PC-3 (cell line): ENCODE measurements around the gene TMEM168. TPM values are rescaled to one million over a fixed set of nuclear protein-coding genes. Genes with fewer than 3 reads are reported as not detected.

Experiments used
- ATAC-seq: fragments of 200-7000 bp; cut with Tn5 transposase; 2 replicates; pipeline ENCODE4 v1.9.1; 2020; ENCODE audit warnings: mild to moderate bottlenecking, moderate library complexity
- BruUV-seq: library from RNA; stranded (reverse); fragments of 400-500 nt; replicated peaks from 2 replicates; lab custom pipeline; 2021; lab: Mats Ljungman, UMichigan
- CTCF ChIA-PET: fragments of 300-600 bp; sonication (Branson Sonifier 250); formaldehyde crosslinking; loops from one replicate; lab custom pipeline; 2022; ENCODE audit warnings: antibody characterized with exemption; lab: Charles Lee
- POLR2A ChIA-PET: fragments of 300-600 bp; sonication (Branson Sonifier 250); formaldehyde crosslinking; loops from one replicate; lab custom pipeline; 2022; ENCODE audit warnings: antibody characterized with exemption; ENCODE audit not compliant: unreplicated experiment; lab: Charles Lee
- DNase-seq: peaks from one replicate; pipeline ENCODE4 v3.0.0-alpha.2; 2015
- H2AFZ ChIP-seq: fragments of 300-600 bp; sonication (generic); 2 replicates; pipeline ENCODE4 v1.6.0; 2016; ENCODE audit warnings: antibody characterized with exemption, low read length
- H3F3A ChIP-seq: fragments of 300-600 bp; sonication (generic); one replicate; pipeline ENCODE4 v1.6.0; 2017; ENCODE audit warnings: antibody characterized with exemption, low read length, control low read depth, mild to moderate bottlenecking; ENCODE audit not compliant: unreplicated experiment
- H3K27ac ChIP-seq: fragments of 300-600 bp; sonication (generic); 2 replicates; pipeline ENCODE4 v1.5.1; 2016; ENCODE audit warnings: mild to moderate bottlenecking, low read length
- H3K27me3 ChIP-seq: fragments of 300-600 bp; sonication (generic); 2 replicates; pipeline ENCODE4 v1.6.1; 2016; ENCODE audit warnings: low read length, mixed read lengths
- H3K36me3 ChIP-seq: fragments of 300-600 bp; sonication (generic); 2 replicates; pipeline ENCODE4 v1.6.1; 2016; ENCODE audit warnings: low read depth, mixed run types, low read length, mixed read lengths
- H3K4me1 ChIP-seq: fragments of 300-600 bp; sonication (generic); 2 replicates; pipeline ENCODE4 v1.5.1; 2016; ENCODE audit warnings: low read length; ENCODE audit not compliant: insufficient read depth
- H3K4me2 ChIP-seq: fragments of 300-600 bp; sonication (generic); 2 replicates; pipeline ENCODE4 v1.6.0; 2016; ENCODE audit warnings: low read length
- H3K4me3 ChIP-seq: fragments of 300-600 bp; sonication (generic); 2 replicates; pipeline ENCODE4 v1.5.1; 2016; ENCODE audit warnings: mild to moderate bottlenecking, low read length, mixed read lengths
- H3K79me2 ChIP-seq: fragments of 300-600 bp; sonication (generic); 2 replicates; pipeline ENCODE4 v1.6.1; 2017; ENCODE audit warnings: low read length, mixed read lengths
- H3K9ac ChIP-seq: fragments of 300-600 bp; sonication (generic); 2 replicates; pipeline ENCODE4 v1.6.0; 2016; ENCODE audit warnings: mild to moderate bottlenecking, low read length
- H3K9me2 ChIP-seq: fragments of 300-600 bp; sonication (generic); replicated peaks from 2 replicates; pipeline ENCODE4 v1.6.1; 2016; ENCODE audit warnings: mixed run types, low read length, mixed read lengths
- H3K9me3 ChIP-seq: fragments of 300-600 bp; sonication (generic); 2 replicates; pipeline ENCODE4 v1.6.1; 2016; ENCODE audit warnings: low read length, mixed read lengths
- H4K20me1 ChIP-seq: fragments of 300-600 bp; sonication (generic); 2 replicates; pipeline ENCODE4 v1.6.1; 2016; ENCODE audit warnings: low read length, mixed read lengths
- CTCF ChIP-seq: fragments of 300-600 bp; sonication (generic); conservative IDR thresholded peaks from 2 replicates; pipeline ENCODE4 v1.5.1; 2017; ENCODE audit warnings: antibody characterized with exemption, low read depth, mild to moderate bottlenecking, low read length
- EZH2 ChIP-seq: fragments of 300-600 bp; sonication (generic); IDR thresholded peaks from one replicate; pipeline ENCODE4 v1.6.1; 2017; ENCODE audit warnings: antibody characterized with exemption, mild to moderate bottlenecking, low read length; ENCODE audit not compliant: unreplicated experiment
- EZH2phosphoT487 ChIP-seq: fragments of 300-600 bp; sonication (generic); IDR thresholded peaks from 2 replicates; pipeline ENCODE4 v1.6.1; 2018; ENCODE audit warnings: mild to moderate bottlenecking, antibody characterized with exemption, low read length, borderline replicate concordance
- intact Hi-C: fragments of 100-400 bp; cut with micrococcal nuclease; formaldehyde crosslinking; loops from 2 replicates; pipeline ENCODE4 v1.9.0; 2023
- total RNA-seq: library from RNA; depleted of rRNA; stranded (reverse); fragments of >200 nt; gene quantifications from 2 replicates; pipeline ENCODE4 v1.2.3, GENCODE V29; 2014

The TMEM168 gene
- total RNA-seq, 1 experiment from 2014 or later = 19.8 TPM

- Histone ChIP-seq H4K20me1 (no peaks in the 10 kb centered on the region), H3K9me3 (no peaks in the 10 kb centered on the region), H3K9ac (peak overlapping the region; percentile 85), H3K4me3 (peak overlapping the region; percentile 77), H2AFZ (peak overlapping the region; percentile 92), H3K27me3 (no peaks in the 10 kb centered on the region), H3K27ac (peak overlapping the region; percentile 43), H3K36me3 (no peaks in the 10 kb centered on the region), H3F3A (no peaks in the 10 kb centered on the region), H3K79me2 (peaks cover 28% of the 10 kb centered on the region), H3K9me2 (no peaks in the 10 kb centered on the region), H3K4me2 (peak overlapping the region; percentile 83), H3K4me1 (peaks cover 12% of the 10 kb centered on the region)
- intact Hi-C loops = no loop called here
- ChIA-PET POLR2A (no interaction called here), CTCF (no interaction called here)
- TF ChIP-seq EZH2phosphoT487 (no peak), CTCF (no peak), EZH2 (no peak)
- ATAC-seq (peak; percentile 4), DNase-seq (no peak)
- BruUV-seq = no TSS peak
Observed at GRCh38 chr7:112789453-112789816, 758 bp downstream of the TMEM168 start.

- POLR2A ChIA-PET = no interaction called here
- DNase-seq = no peak
- intact Hi-C loops = no loop called here
- Histone ChIP-seq H3K9me3 (no peaks in the 10 kb centered on the region), H3K4me1 (peaks cover 12% of the 10 kb centered on the region), H3K27me3 (no peaks in the 10 kb centered on the region), H3K9ac (peak overlapping the region; percentile 85; the same call in 1 of the 2 replicates), H3F3A (no peaks in the 10 kb centered on the region), H2AFZ (peak overlapping the region; percentile 92; the same call in 1 of the 2 replicates), H3K36me3 (no peaks in the 10 kb centered on the region), H3K4me2 (peak overlapping the region; percentile 83), H3K27ac (no peak overlapping the region), H3K4me3 (peak overlapping the region; percentile 77), H4K20me1 (no peaks in the 10 kb centered on the region), H3K79me2 (peaks cover 28% of the 10 kb centered on the region), H3K9me2 (no peaks in the 10 kb centered on the region)
- TF ChIP-seq EZH2phosphoT487 = no peak
- TF ChIP-seq EZH2 = no peak
- TF ChIP-seq CTCF = no peak
- CTCF ChIA-PET = no interaction called here
- no peak for ATAC-seq
- BruUV-seq = no TSS peak
Observed at GRCh38 chr7:112788778-112789343, 1.3 kb downstream of the TMEM168 start.

- Histone ChIP-seq H3K36me3 (0 out of 2 replicates have a peak, but pooled peaks cover 4% of the 10 kb centered on the region), H3K4me3 (no peak overlapping the region), H3K27ac (no peak overlapping the region), H3K9me2 (no peaks in the 10 kb centered on the region), H3K4me1 (peaks cover 19% of the 10 kb centered on the region), H3K9ac (no peak overlapping the region), H3F3A (no peaks in the 10 kb centered on the region), H3K27me3 (no peaks in the 10 kb centered on the region), H3K4me2 (no peak overlapping the region), H3K9me3 (no peaks in the 10 kb centered on the region), H3K79me2 (peaks cover 28% of the 10 kb centered on the region), H4K20me1 (no peaks in the 10 kb centered on the region), H2AFZ (no peak overlapping the region)
- ATAC-seq (no peak), DNase-seq (no peak)
- intact Hi-C loops = no loop called here
- ChIA-PET POLR2A (no interaction called here), CTCF (no interaction called here)
- BruUV-seq = no TSS peak
- no peak for TF ChIP-seq EZH2phosphoT487
- TF ChIP-seq EZH2 = no peak
- no peak for TF ChIP-seq CTCF
Observed at GRCh38 chr7:112784603-112785002, 5.6 kb downstream of the TMEM168 start.
